Parathyroid adenoma (tissue), 2 donors: ENCODE data around the gene EXD1.
"Not testable (repeated sequence)": the region's sequence is repeated elsewhere in the genome, so short reads cannot be mapped to it uniquely, and the experiment has no call there.

ENCODE experiments used
- H2AFZ ChIP-seq: fragments of 300-600 bp; sonication (generic); one replicate; pipeline ENCODE4 v1.7.0; 2017; ENCODE audit warnings: antibody characterized with exemption, mild to moderate bottlenecking
- H3K27ac ChIP-seq: fragments of 300-600 bp; sonication (generic); one replicate; pipeline ENCODE4 v1.7.0; 2017
- H3K27me3 ChIP-seq: fragments of 300-600 bp; sonication (generic); one replicate; pipeline ENCODE4 v1.7.0; 2017; ENCODE audit warnings: low read length; ENCODE audit not compliant: control insufficient read depth, insufficient read depth
- H3K36me3 ChIP-seq: fragments of 300-600 bp; sonication (generic); one replicate; pipeline ENCODE4 v1.7.0; 2017; ENCODE audit warnings: low read length; ENCODE audit not compliant: control insufficient read depth, insufficient read depth
- H3K4me1 ChIP-seq: fragments of 300-600 bp; sonication (generic); one replicate; pipeline ENCODE4 v1.7.0; 2017; ENCODE audit warnings: control low read depth
- H3K4me2 ChIP-seq: fragments of 300-600 bp; sonication (generic); one replicate; pipeline ENCODE4 v1.7.0; 2017; ENCODE audit warnings: low read length
- H3K4me3 ChIP-seq: fragments of 300-600 bp; sonication (generic); one replicate; pipeline ENCODE4 v1.7.0; 2017; ENCODE audit warnings: low read depth, low read length
- H3K79me2 ChIP-seq: fragments of 300-600 bp; sonication (generic); one replicate; pipeline ENCODE4 v1.7.0; 2017; ENCODE audit warnings: control low read depth
- H3K9ac ChIP-seq: fragments of 300-600 bp; sonication (generic); one replicate; pipeline ENCODE4 v1.7.0; 2017; ENCODE audit warnings: mild to moderate bottlenecking
- H3K9me3 ChIP-seq: fragments of 300-600 bp; sonication (generic); one replicate; pipeline ENCODE4 v1.7.0; 2017; ENCODE audit warnings: low read length; ENCODE audit not compliant: control insufficient read depth
- TF ChIP-seq, protein P1 (sequence below): fragments of 300-600 bp; sonication (generic); IDR thresholded peaks from one replicate; pipeline ENCODE4 v1.7.0; 2017; ENCODE audit warnings: antibody characterized with exemption, mild to moderate bottlenecking
- donor health status: primary hyperparathyroidism.

EXD1 gene

DNA sequence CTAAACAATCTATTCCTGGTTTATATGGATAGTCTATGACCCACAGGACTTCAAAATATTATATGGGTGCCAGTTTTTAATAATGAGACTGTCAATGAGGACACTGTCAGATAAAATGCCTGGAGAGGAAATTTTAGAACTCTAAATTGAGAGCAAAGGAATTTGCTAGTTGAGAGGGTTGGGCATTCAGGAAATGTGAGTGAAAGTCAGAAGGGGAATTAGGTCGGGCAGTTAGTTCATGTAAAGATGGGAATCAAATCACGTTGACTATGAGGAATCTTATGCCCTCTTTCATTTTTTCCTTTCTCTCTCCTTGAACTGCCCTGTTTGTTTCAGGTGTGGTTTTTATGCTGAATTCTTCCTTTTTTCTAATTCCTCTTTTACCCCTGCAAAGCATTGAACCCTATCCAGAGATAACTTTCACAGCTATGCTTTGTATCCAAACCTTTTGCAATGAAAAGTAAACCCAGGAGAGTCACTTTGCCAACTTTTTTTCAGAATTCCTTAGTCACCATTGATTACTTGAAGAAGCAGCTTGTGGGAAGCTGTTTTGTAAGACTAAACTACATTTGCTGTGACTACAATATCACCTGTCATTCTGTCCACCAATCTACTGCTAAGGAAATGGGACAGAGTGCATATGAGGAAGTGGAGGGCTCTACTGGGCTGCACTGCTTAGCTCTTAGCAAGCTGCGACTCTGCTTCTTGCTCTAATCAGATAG lies 28.4 kb upstream of the EXD1 start:
- no peaks in the 10 kb centered on the region for H3K36me3 ChIP-seq
- H2AFZ ChIP-seq, result peak overlapping the region; percentile 17
- peaks cover 6% of the 10 kb centered on the region for H3K4me1 ChIP-seq
- H3K27me3 ChIP-seq, result no peaks in the 10 kb centered on the region
- peak overlapping the region; percentile 47 for H3K4me2 ChIP-seq
- H3K4me3 ChIP-seq, result no peak overlapping the region
- TF ChIP-seq, protein P1, sequence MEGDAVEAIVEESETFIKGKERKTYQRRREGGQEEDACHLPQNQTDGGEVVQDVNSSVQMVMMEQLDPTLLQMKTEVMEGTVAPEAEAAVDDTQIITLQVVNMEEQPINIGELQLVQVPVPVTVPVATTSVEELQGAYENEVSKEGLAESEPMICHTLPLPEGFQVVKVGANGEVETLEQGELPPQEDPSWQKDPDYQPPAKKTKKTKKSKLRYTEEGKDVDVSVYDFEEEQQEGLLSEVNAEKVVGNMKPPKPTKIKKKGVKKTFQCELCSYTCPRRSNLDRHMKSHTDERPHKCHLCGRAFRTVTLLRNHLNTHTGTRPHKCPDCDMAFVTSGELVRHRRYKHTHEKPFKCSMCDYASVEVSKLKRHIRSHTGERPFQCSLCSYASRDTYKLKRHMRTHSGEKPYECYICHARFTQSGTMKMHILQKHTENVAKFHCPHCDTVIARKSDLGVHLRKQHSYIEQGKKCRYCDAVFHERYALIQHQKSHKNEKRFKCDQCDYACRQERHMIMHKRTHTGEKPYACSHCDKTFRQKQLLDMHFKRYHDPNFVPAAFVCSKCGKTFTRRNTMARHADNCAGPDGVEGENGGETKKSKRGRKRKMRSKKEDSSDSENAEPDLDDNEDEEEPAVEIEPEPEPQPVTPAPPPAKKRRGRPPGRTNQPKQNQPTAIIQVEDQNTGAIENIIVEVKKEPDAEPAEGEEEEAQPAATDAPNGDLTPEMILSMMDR, result no peak
- H3K79me2 ChIP-seq, result no peaks in the 10 kb centered on the region
- H3K9me3 ChIP-seq, result no peaks in the 10 kb centered on the region
- H3K27ac ChIP-seq, result peak overlapping the region; percentile 36
- no peak overlapping the region for H3K9ac ChIP-seq

DNA sequence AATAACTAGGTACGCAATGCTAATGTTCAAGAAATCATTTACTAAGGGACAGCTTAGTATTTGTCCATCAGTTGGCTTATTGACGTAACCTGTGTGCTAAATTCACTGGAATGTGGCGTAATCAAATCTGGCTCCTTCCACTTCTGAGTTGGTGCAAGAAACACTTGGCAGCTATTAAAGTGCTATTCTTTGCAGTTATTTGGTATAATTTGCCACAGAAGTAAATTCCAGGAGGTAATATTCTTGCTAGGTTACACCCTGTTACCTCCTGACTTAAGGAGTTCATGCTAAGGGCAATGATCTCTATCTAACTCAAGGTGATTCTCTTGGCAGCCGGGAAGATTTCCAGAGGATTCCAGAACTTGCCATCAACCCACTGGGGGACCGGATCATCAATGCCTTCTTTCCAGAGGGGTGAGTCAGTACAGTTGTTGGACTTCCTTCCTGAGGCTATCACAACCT lies 26.1 kb upstream of the EXD1 start:
- H3K9ac ChIP-seq, result no peak overlapping the region
- TF ChIP-seq, protein P1, result no peak
- no peaks in the 10 kb centered on the region for H3K9me3 ChIP-seq

DNA sequence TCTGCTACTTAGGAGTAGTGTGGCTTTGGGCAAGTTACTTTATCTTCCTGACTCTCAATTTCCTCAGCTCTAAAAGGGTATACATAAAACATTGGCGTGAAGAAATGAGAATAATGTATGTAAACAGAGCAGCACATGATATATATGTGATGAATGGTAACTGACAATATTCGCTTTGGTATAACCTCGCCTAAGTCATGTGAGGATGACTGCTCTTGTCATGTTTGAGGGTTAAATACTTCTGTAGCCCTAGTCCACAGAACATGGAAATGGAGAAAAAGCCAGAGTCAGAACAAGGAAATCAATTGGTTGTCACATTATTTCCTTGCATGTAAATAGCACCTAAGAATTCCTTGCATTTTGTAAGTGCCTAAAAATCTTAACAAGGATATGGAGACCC lies 25.5 kb upstream of the EXD1 start:
- H2AFZ ChIP-seq, result no peak overlapping the region
- TF ChIP-seq, protein P1, result no peak
- H3K4me1 ChIP-seq, result peaks cover 6% of the 10 kb centered on the region
- H3K27ac ChIP-seq, result peak overlapping the region; percentile 0
- H3K4me2 ChIP-seq, result peak overlapping the region; percentile 37
- no peak overlapping the region for H3K9ac ChIP-seq
- no peaks in the 10 kb centered on the region for H3K27me3 ChIP-seq
- no peaks in the 10 kb centered on the region for H3K9me3 ChIP-seq
- no peaks in the 10 kb centered on the region for H3K79me2 ChIP-seq
- peak overlapping the region; percentile 17 for H3K4me3 ChIP-seq
- H3K36me3 ChIP-seq, result no peaks in the 10 kb centered on the region

More for the DNA sequence above, 26.1 kb upstream of the EXD1 start:
- H3K4me2 ChIP-seq, result peak overlapping the region; percentile 37
- H3K79me2 ChIP-seq, result no peaks in the 10 kb centered on the region
- H3K27ac ChIP-seq, result peak overlapping the region; percentile 29
- no peak overlapping the region for H2AFZ ChIP-seq
- peak overlapping the region; percentile 17 for H3K4me3 ChIP-seq
- no peaks in the 10 kb centered on the region for H3K27me3 ChIP-seq
- no peaks in the 10 kb centered on the region for H3K36me3 ChIP-seq
- H3K4me1 ChIP-seq, result peaks cover 6% of the 10 kb centered on the region

DNA sequence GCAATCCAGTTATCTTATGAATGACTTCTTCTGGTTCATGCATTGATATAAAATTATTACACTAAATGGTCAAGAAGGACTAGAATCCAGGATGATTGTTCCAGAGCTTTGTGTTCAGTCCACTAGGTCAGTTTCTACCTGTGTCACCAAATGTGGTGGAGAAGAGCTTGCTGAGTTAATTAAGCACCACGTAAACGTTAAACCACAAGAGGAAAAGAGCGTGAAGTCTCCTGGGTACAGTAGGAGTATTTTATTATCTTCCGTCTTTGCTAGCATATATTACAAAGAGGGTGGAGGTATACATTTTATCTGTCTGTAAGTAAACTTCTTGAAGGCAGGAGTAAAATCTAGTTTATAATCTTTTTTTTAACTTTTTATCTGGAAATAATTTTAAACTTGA lies 24.0 kb upstream of the EXD1 start:
- H3K9me3 ChIP-seq, result no peaks in the 10 kb centered on the region
- no peak overlapping the region for H3K27ac ChIP-seq
- no peak overlapping the region for H3K4me2 ChIP-seq
- no peak overlapping the region for H3K4me3 ChIP-seq
- TF ChIP-seq, protein P1, result no peak
- H3K79me2 ChIP-seq, result no peaks in the 10 kb centered on the region
- H3K36me3 ChIP-seq, result no peaks in the 10 kb centered on the region
- H2AFZ ChIP-seq, result no peak overlapping the region
- no peak overlapping the region for H3K9ac ChIP-seq
- H3K4me1 ChIP-seq, result peaks cover 8% of the 10 kb centered on the region
- no peaks in the 10 kb centered on the region for H3K27me3 ChIP-seq

DNA sequence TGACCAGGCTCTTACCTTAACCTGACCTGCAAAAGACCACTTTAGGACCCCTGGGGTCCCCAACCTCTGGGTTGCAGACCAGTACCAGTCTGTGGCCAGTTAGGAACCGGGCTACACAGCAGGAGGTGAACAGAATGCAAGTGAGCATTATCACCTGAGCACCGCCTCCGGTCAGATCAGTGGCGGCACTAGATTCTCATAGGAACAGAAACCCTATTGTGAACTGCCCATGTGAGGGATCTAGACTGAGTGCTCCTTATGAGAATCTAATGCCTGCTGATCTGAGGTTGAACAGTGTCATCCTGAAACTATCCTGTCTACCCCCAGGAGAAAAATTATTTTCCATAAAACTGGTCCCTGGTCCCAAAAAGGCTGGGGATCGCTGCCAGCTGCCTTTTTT lies 20.9 kb upstream of the EXD1 start:
- H3K36me3 ChIP-seq, result no peaks in the 10 kb centered on the region

DNA sequence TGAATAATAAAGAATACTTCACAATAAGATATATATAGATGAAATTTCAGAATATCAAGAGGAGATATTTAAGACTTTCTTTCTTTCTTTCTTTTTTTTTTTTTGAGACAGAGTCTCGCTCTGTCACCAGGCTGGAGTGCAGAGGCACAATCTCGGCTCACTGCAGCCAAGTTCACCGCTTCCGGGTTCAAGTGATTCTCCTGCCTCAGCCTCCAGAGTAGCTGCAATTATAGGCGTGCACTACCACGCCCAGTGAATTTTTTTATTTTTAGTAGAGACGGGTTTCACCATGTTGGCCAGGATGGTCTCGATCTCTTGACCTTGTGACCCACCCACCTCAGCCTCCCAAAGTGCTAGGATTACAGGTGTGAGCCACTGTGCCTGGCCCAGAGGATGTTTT lies 20.2 kb upstream of the EXD1 start:
- H3K4me3 ChIP-seq, H3K9ac ChIP-seq, H3K27ac ChIP-seq, H3K79me2 ChIP-seq, H3K36me3 ChIP-seq, H3K4me1 ChIP-seq, H3K9me3 ChIP-seq, H3K27me3 ChIP-seq, H3K4me2 ChIP-seq, H2AFZ ChIP-seq: not testable (repeated sequence)

More for the DNA sequence above, 20.9 kb upstream of the EXD1 start:
- Histone ChIP-seq H3K9me3 (no peaks in the 10 kb centered on the region), H3K9ac (no peak overlapping the region), H3K79me2 (no peaks in the 10 kb centered on the region), H3K4me1 (peaks cover 5% of the 10 kb centered on the region), H3K27me3 (no peaks in the 10 kb centered on the region), H2AFZ (no peak overlapping the region), H3K4me3 (no peak overlapping the region), H3K4me2 (no peak overlapping the region), H3K27ac (no peak overlapping the region)
- TF ChIP-seq, protein P1, result no peak
